Osteoblast (primary cell): ENCODE results near the gene GPR158. TPM values are rescaled to one million over a fixed set of nuclear protein-coding genes. Genes with fewer than 3 reads are reported as not detected.

ENCODE experiments used
- DNase-seq: peaks from one replicate; pipeline ENCODE4 v3.0.0; 2011; ENCODE audit warnings: low spot score, mixed read lengths; ENCODE audit not compliant: insufficient read length; ENCODE audit errors: missing footprints
- H2AFZ ChIP-seq: 2 replicates; pipeline ENCODE4 v1.6.0; 2011; ENCODE audit warnings: mild to moderate bottlenecking, low read length
- H3K27ac ChIP-seq: 2 replicates; pipeline ENCODE4 v1.5.1; 2011; ENCODE audit warnings: mild to moderate bottlenecking, low read depth, low read length, moderate library complexity
- H3K27me3 ChIP-seq: 2 replicates; pipeline ENCODE4 v1.6.0; 2012; ENCODE audit warnings: mild to moderate bottlenecking, control low read depth, inconsistent platforms, low read length, moderate library complexity; ENCODE audit not compliant: insufficient read depth
- H3K36me3 ChIP-seq: 2 replicates; pipeline ENCODE4 v1.5.1; 2011; ENCODE audit warnings: mild to moderate bottlenecking, low read length, control low read depth, moderate library complexity; ENCODE audit not compliant: insufficient read depth
- H3K4me1 ChIP-seq: 2 replicates; pipeline ENCODE4 v1.5.1; 2011; ENCODE audit warnings: mild to moderate bottlenecking, low read length, control low read depth, moderate library complexity; ENCODE audit not compliant: insufficient read depth
- H3K4me2 ChIP-seq: 2 replicates; pipeline ENCODE4 v1.6.0; 2011; ENCODE audit warnings: mild to moderate bottlenecking, low read length; ENCODE audit not compliant: insufficient read depth
- H3K4me3 ChIP-seq: fragments of 200-600 bp; sonication (generic); 3 replicates; pipeline ENCODE4 v1.5.1; 2012; ENCODE audit warnings: mild to moderate bottlenecking, low read length, inconsistent platforms; ENCODE audit not compliant: insufficient read depth
- H3K79me2 ChIP-seq: 2 replicates; pipeline ENCODE4 v1.6.0; 2012; ENCODE audit warnings: mild to moderate bottlenecking, low read length, control low read depth, inconsistent platforms; ENCODE audit not compliant: insufficient read depth
- H3K9me3 ChIP-seq: 2 replicates; pipeline ENCODE4 v1.5.1; 2011; ENCODE audit warnings: low read depth, low read length, control low read depth
- H4K20me1 ChIP-seq: 2 replicates; pipeline ENCODE4 v1.6.0; 2012; ENCODE audit warnings: mild to moderate bottlenecking, low read length, control low read depth; ENCODE audit not compliant: insufficient read depth
- CTCF ChIP-seq: IDR thresholded peaks from 2 replicates; pipeline ENCODE4 v1.5.1; 2011; ENCODE audit warnings: mild to moderate bottlenecking, low read depth, low read length, moderate library complexity; ENCODE audit errors: extremely low read depth
- total RNA-seq: library from RNA; depleted of rRNA; stranded (reverse); fragments of >200 nt; gene quantifications from 2 replicates; pipeline ENCODE4 v1.2.3, GENCODE V29; 2012

Gene GPR158
- total RNA-seq, 1 donor, result under 0.01 TPM

GRCh38 chr10:25336330-25336729, 161.5 kb downstream of the GPR158 start:
- no peaks in the 10 kb centered on the region for H3K9me3 ChIP-seq
- no peak overlapping the region for H2AFZ ChIP-seq
- H3K4me2 ChIP-seq, result no peak overlapping the region
- H3K36me3 ChIP-seq, result no peaks in the 10 kb centered on the region
- no peaks in the 10 kb centered on the region for H3K4me1 ChIP-seq
- H3K79me2 ChIP-seq, result no peaks in the 10 kb centered on the region
- no peaks in the 10 kb centered on the region for H3K27me3 ChIP-seq
- no peak overlapping the region for H3K4me3 ChIP-seq
- H3K27ac ChIP-seq, result no peak overlapping the region
- no peak for TF ChIP-seq CTCF
- DNase-seq, result no peak
- no peaks in the 10 kb centered on the region for H4K20me1 ChIP-seq

DNA sequence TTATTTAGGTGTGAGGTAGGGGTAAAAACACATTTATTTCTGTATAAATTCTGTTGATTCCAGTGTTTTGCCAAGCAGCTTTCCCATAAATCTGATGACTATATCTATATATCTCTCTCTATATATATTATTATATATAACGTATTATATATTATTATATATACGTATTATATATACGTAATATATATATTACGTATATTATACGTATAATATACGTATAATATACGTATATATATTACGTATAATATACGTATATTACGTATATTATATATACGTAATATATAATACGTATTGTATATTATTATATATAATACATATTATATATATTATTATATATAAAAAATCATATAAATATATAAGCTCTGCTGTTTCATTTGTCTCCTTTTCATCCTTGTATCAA, 163.5 kb downstream of the GPR158 start:
- Histone ChIP-seq H4K20me1 (no peaks in the 10 kb centered on the region), H2AFZ (no peak overlapping the region), H3K79me2 (no peaks in the 10 kb centered on the region), H3K9me3 (no peaks in the 10 kb centered on the region), H3K27ac (no peak overlapping the region), H3K27me3 (no peaks in the 10 kb centered on the region), H3K36me3 (no peaks in the 10 kb centered on the region), H3K4me3 (no peak overlapping the region), H3K4me1 (no peaks in the 10 kb centered on the region), H3K4me2 (no peak overlapping the region)
- DNase-seq, result no peak
- no peak for TF ChIP-seq CTCF

- Histone ChIP-seq H3K79me2 (no peaks in the 10 kb centered on the region), H3K27me3 (no peaks in the 10 kb centered on the region), H3K9me3 (no peaks in the 10 kb centered on the region), H4K20me1 (no peaks in the 10 kb centered on the region), H3K36me3 (no peaks in the 10 kb centered on the region), H3K4me1 (no peaks in the 10 kb centered on the region), H3K27ac (no peak overlapping the region), H2AFZ (no peak overlapping the region), H3K4me3 (no peak overlapping the region), H3K4me2 (no peak overlapping the region)
- DNase-seq, result no peak
- TF ChIP-seq CTCF, result no peak
Measured at GRCh38 chr10:25339966-25340365, 165.2 kb downstream of the GPR158 start.

- TF ChIP-seq CTCF, result no peak
- H3K4me3 ChIP-seq, result no peak overlapping the region
Measured at GRCh38 chr10:25349520-25349919, 174.7 kb downstream of the GPR158 start.

More at GRCh38 chr10:25349520-25349919, 174.7 kb downstream of the GPR158 start:
- Histone ChIP-seq H3K9me3 (no peaks in the 10 kb centered on the region), H3K27ac (no peak overlapping the region), H3K4me2 (no peak overlapping the region), H3K36me3 (no peaks in the 10 kb centered on the region), H3K27me3 (no peaks in the 10 kb centered on the region), H3K4me1 (no peaks in the 10 kb centered on the region), H3K79me2 (no peaks in the 10 kb centered on the region), H2AFZ (no peak overlapping the region), H4K20me1 (no peaks in the 10 kb centered on the region)
- DNase-seq, result no peak
